Activated CD8-positive, alpha-beta memory T cell treated with anti-CD3 and anti-CD28 coated beads for 48 hours (primary cell): Measurements from ENCODE around the gene MCTP2.
"Not testable (repeated sequence)": the region's sequence is repeated elsewhere in the genome, so short reads cannot be mapped to it uniquely, and the experiment has no call there.

Experiments used
- DNase-seq, 3 experiments: peaks; one replicate each; pipeline ENCODE4 v3.0.0-alpha.2; 2020; ENCODE audit warnings: low read depth in 2 of 3, low spot score in 2 of 3

MCTP2 gene

GRCh38 chr15:94443186-94443585 lies 211.8 kb downstream of the MCTP2 start:
- DNase-seq: no peak

GRCh38 chr15:94445566-94446160 lies 214.3 kb downstream of the MCTP2 start:
- no peak for DNase-seq

GRCh38 chr15:94446441-94446840 lies 215.1 kb downstream of the MCTP2 start:
- DNase-seq: no peak

GRCh38 chr15:94451466-94451865 lies 220.1 kb downstream of the MCTP2 start:
- no peak for DNase-seq

GRCh38 chr15:94453227-94453988 lies 222.0 kb downstream of the MCTP2 start:
- no peak for DNase-seq

GRCh38 chr15:94455297-94455696 lies 223.9 kb downstream of the MCTP2 start:
- DNase-seq: no peak

GRCh38 chr15:94456226-94456625 lies 224.9 kb downstream of the MCTP2 start:
- no peak for DNase-seq

- DNase-seq: no peak
These were observed 226.3 kb downstream of the MCTP2 start for GRCh38 chr15:94457661-94458060.

GRCh38 chr15:94460624-94461023 lies 229.3 kb downstream of the MCTP2 start:
- DNase-seq: no peak

GRCh38 chr15:94467034-94467433 lies 235.7 kb downstream of the MCTP2 start:
- DNase-seq: no peak

GRCh38 chr15:94470492-94470891 lies 239.1 kb downstream of the MCTP2 start:
- DNase-seq: no peak

GRCh38 chr15:94476686-94477085 lies 245.3 kb downstream of the MCTP2 start:
- no peak for DNase-seq

GRCh38 chr15:94477913-94478553 lies 246.7 kb downstream of the MCTP2 start:
- DNase-seq: no peak

- no peak for DNase-seq
These were observed 247.4 kb downstream of the MCTP2 start for GRCh38 chr15:94478763-94479162.

GRCh38 chr15:94480289-94480834 lies 249.0 kb downstream of the MCTP2 start:
- no peak for DNase-seq

GRCh38 chr15:94485148-94485719 lies 253.9 kb downstream of the MCTP2 start:
- no peak for DNase-seq

- no peak for DNase-seq
These were observed 256.3 kb downstream of the MCTP2 start for GRCh38 chr15:94487635-94488034.

GRCh38 chr15:94493176-94493575 lies 261.8 kb downstream of the MCTP2 start:
- DNase-seq: no peak

GRCh38 chr15:94493586-94493985 lies 262.2 kb downstream of the MCTP2 start:
- DNase-seq: not testable (repeated sequence)

GRCh38 chr15:94494732-94495131 lies 263.4 kb downstream of the MCTP2 start:
- no peak for DNase-seq

GRCh38 chr15:94503293-94503692 lies 271.9 kb downstream of the MCTP2 start:
- no peak for DNase-seq

GRCh38 chr15:94509259-94509658 lies 277.9 kb downstream of the MCTP2 start:
- no peak for DNase-seq
